ENCODE data around the gene ZXDC.

Gene ZXDC

GRCh38 chr3:126498461-126498860 is 22.8 kb upstream of the ZXDC start:
- POLR2A ChIA-PET, result no interaction called here
- H3K4me3 ChIP-seq (ENCODE audit: low read depth, low read length), result no peak overlapping the region
- CTCF ChIA-PET, result interaction anchor here (0.8 kb wide), 1 partner anchor 24 kb away, joined by 3 read pairs; no protein-coding TSS in a partner anchor
- no peak for DNase-seq (ENCODE audit: low read depth, low spot score)
- TF ChIP-seq CTCF (IDR thresholded peaks at IDR 0.05; ENCODE audit: insufficient read depth, low read length, missing control alignments), result no peak

GRCh38 chr3:126497956-126498355 is 22.3 kb upstream of the ZXDC start:
- no peak for DNase-seq (ENCODE audit: low read depth, low spot score)
- ChIA-PET POLR2A (no interaction called here), CTCF (interaction anchor here (0.8 kb wide), 1 partner anchor 25 kb away, joined by 3 read pairs; no protein-coding TSS in a partner anchor)
- no peak for TF ChIP-seq CTCF (IDR thresholded peaks at IDR 0.05; ENCODE audit: insufficient read depth, low read length, missing control alignments)
- no peak overlapping the region for H3K4me3 ChIP-seq (ENCODE audit: low read depth, low read length)

- DNase-seq (ENCODE audit: low read depth, low spot score), result no peak
- ChIA-PET POLR2A (no interaction called here), CTCF (interaction anchor here (0.8 to 1.5 kb wide), 3 partner anchors 10 to 25 kb away, joined by 3 to 7 read pairs (median 4); no protein-coding TSS in a partner anchor)
- no peak overlapping the region for H3K4me3 ChIP-seq (ENCODE audit: low read depth, low read length)
- TF ChIP-seq CTCF (IDR thresholded peaks at IDR 0.05; ENCODE audit: insufficient read depth, low read length, missing control alignments), result no peak
These were observed 21.5 kb upstream of the ZXDC start for GRCh38 chr3:126496894-126497850.

- H3K4me3 ChIP-seq (ENCODE audit: low read depth, low read length), result no peak overlapping the region
- no peak for TF ChIP-seq CTCF (IDR thresholded peaks at IDR 0.05; ENCODE audit: insufficient read depth, low read length, missing control alignments)
- no peak for DNase-seq (ENCODE audit: low read depth, low spot score)
- CTCF ChIA-PET, result interaction anchor here (1.0 to 1.5 kb wide), 2 partner anchors 9 to 27 kb away, joined by 4 to 7 read pairs; no protein-coding TSS in a partner anchor
- POLR2A ChIA-PET, result no interaction called here
These were observed 20.1 kb upstream of the ZXDC start for GRCh38 chr3:126495786-126496185.

GRCh38 chr3:126494970-126495230 is 19.2 kb upstream of the ZXDC start:
- POLR2A ChIA-PET, result no interaction called here
- TF ChIP-seq CTCF (IDR thresholded peaks at IDR 0.05; ENCODE audit: insufficient read depth, low read length, missing control alignments), result no peak
- CTCF ChIA-PET, result no interaction called here
- no peak overlapping the region for H3K4me3 ChIP-seq (ENCODE audit: low read depth, low read length)
- DNase-seq (ENCODE audit: low read depth, low spot score), result no peak

- ChIA-PET CTCF (no interaction called here), POLR2A (no interaction called here)
- TF ChIP-seq CTCF (IDR thresholded peaks at IDR 0.05; ENCODE audit: insufficient read depth, low read length, missing control alignments), result no peak
- no peak overlapping the region for H3K4me3 ChIP-seq (ENCODE audit: low read depth, low read length)
- DNase-seq (ENCODE audit: low read depth, low spot score), result no peak
These were observed 18.7 kb upstream of the ZXDC start for GRCh38 chr3:126494204-126494969.

Measured in AG04449 (cell line).